Lung (tissue), 12 donors: ENCODE data around the gene TSPEAR. TPM values are rescaled to one million over a fixed set of nuclear protein-coding genes. Genes with fewer than 3 reads are reported as not detected.

Source experiments
- ATAC-seq: fragments of 200-7000 bp; cut with Tn5 transposase; one replicate; pipeline ENCODE4 v1.9.1; 2020; ENCODE audit warnings: moderate number of reproducible peaks; ENCODE audit not compliant: insufficient read depth, low FRiP score
- DNase-seq, 3 donors: peaks; one replicate each; pipeline ENCODE4 v3.0.0-alpha.2; 2013 to 2017
- H3K27ac ChIP-seq, 2 donors: one replicate each; pipeline ENCODE4 v1.5.1; 2013; ENCODE audit warnings: mild to moderate bottlenecking in 2 of 2, moderate library complexity in 2 of 2, control low read depth in 1 of 2, inconsistent platforms in 1 of 2, low read depth in 1 of 2, low read length in 1 of 2
- H3K27me3 ChIP-seq, 3 donors: one replicate each; pipeline ENCODE4 v1.5.1; 2013; ENCODE audit warnings: low read length in 2 of 3; ENCODE audit not compliant: control insufficient read depth in 3 of 3, insufficient read depth in 3 of 3
- H3K36me3 ChIP-seq, 4 donors: one replicate each; pipeline ENCODE4 v1.5.1; 2013; ENCODE audit warnings: low read length in 4 of 4, mild to moderate bottlenecking in 1 of 4, moderate library complexity in 1 of 4; ENCODE audit not compliant: control insufficient read depth in 4 of 4, insufficient read depth in 4 of 4
- H3K4me1 ChIP-seq, 5 donors: one replicate each; pipeline ENCODE4 v1.5.1; 2013; ENCODE audit warnings: low read length in 5 of 5, mild to moderate bottlenecking in 2 of 5, moderate library complexity in 1 of 5; ENCODE audit not compliant: control insufficient read depth in 5 of 5, insufficient read depth in 5 of 5
- H3K4me3 ChIP-seq: one replicate; pipeline ENCODE4 v1.5.1; 2013; ENCODE audit warnings: mild to moderate bottlenecking, control low read depth, moderate library complexity
- H3K9ac ChIP-seq, 2 donors: one replicate each; pipeline ENCODE4 v1.5.1; 2013; ENCODE audit warnings: low read length in 2 of 2, control low read depth in 1 of 2; ENCODE audit not compliant: insufficient read depth in 1 of 2
- H3K9me3 ChIP-seq, 4 donors: one replicate each; pipeline ENCODE4 v1.5.1; 2013; ENCODE audit warnings: low read length in 3 of 4, mild to moderate bottlenecking in 1 of 4, moderate library complexity in 1 of 4; ENCODE audit not compliant: control insufficient read depth in 4 of 4, insufficient read depth in 3 of 4
- WGBS, 2 donors: extraction: QIAGEN DNeasy Blood & Tissue Kit; methylation state at CpG; one replicate each; pipeline ENCODE4 v1.1.7; 2013; 5-methylcytosine and 5-hydroxymethylcytosine counted together
- polyA plus RNA-seq, 2 donors: library from polyadenylated mRNA; stranded (reverse); fragments of 200-250 nt; gene quantifications; one replicate each; pipeline ENCODE4 v1.2.1, GENCODE V29; 2013
- total RNA-seq, 2 donors: library from RNA; depleted of rRNA in 1 of 2; stranded (reverse); fragments of >200 nt in 1 of 2; gene quantifications; one replicate each; pipeline ENCODE4 v1.2.1, GENCODE V29; 2014 to 2021
- TF ChIP-seq, protein P1 (sequence below): IDR thresholded peaks from 2 replicates; pipeline ENCODE4 v1.5.1; 2012; ENCODE audit warnings: mild to moderate bottlenecking; ENCODE audit errors: control extremely low read depth, extremely low read depth
- donor health status: control.
- donor health status: control.
- donor health status: Bipolar disorder and iron deficiency.
- donor health status: healthy.
- donor health status: DM: yes; HTN: yes; CAD: no.

The TSPEAR gene
- total and polyA plus RNA-seq, 4 donors = 0.02 to 2.1 (median 0.27) TPM

DNA sequence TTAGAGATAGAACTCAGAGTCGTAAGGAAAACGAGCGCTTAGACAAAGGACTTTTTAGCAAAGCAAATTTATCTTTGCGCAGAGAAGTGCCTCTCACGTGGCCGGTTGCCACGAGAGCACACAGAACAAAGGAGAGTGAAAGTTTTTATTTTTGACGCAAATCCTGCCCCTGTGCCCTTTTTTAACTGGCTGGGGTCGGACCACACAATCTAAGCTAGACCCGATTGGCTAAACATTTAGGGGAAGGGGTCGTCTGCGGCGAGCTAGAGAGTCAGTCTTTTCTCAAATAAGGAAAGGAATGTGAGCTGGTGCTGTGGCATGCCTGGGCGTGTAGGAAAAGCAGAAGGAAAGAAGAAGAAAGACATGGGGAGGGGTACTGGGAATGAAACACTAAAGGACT is 162.4 kb downstream of the TSPEAR start:
- ATAC-seq = no peak
- WGBS, 2 donors = 31 to 40% methylated on average over 14 of the region's 14 CpGs
- Histone ChIP-seq H3K4me3 (no peak overlapping the region), H3K9me3 (peaks cover 0 to 11% (median 3%) of the 10 kb centered on the region in 4 donors), H3K4me1 (peaks cover 0 to 10% (median 0%) of the 10 kb centered on the region in 5 donors), H3K9ac (no peak overlapping the region), H3K36me3 (no peaks in the 10 kb centered on the region), H3K27ac (no peak overlapping the region), H3K27me3 (no peaks in the 10 kb centered on the region)
- peak; percentile 31 to 55 (median 43) for DNase-seq
- TF ChIP-seq, protein P1, sequence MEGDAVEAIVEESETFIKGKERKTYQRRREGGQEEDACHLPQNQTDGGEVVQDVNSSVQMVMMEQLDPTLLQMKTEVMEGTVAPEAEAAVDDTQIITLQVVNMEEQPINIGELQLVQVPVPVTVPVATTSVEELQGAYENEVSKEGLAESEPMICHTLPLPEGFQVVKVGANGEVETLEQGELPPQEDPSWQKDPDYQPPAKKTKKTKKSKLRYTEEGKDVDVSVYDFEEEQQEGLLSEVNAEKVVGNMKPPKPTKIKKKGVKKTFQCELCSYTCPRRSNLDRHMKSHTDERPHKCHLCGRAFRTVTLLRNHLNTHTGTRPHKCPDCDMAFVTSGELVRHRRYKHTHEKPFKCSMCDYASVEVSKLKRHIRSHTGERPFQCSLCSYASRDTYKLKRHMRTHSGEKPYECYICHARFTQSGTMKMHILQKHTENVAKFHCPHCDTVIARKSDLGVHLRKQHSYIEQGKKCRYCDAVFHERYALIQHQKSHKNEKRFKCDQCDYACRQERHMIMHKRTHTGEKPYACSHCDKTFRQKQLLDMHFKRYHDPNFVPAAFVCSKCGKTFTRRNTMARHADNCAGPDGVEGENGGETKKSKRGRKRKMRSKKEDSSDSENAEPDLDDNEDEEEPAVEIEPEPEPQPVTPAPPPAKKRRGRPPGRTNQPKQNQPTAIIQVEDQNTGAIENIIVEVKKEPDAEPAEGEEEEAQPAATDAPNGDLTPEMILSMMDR = no peak

DNA sequence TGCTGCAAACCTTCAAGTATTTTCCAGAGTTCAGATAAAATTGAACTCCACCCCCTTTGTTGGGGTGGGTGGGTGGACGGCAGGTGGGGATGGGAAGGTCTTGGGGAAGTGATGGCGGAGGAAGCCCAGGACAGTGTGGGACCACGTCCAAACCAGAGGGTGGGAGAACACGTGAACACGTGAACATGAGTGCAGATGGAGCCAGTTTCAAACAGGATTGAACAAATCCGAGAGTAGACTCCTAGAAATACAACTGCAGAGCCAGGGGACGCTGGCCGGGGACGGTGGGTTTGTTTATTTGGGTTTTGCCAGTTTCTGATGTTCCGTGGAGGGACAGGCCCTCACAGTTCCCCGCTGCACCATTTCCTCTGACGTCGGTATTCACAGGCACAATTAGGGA is 163.0 kb downstream of the TSPEAR start:
- ATAC-seq (no peak), DNase-seq (peak in 2 of 3 donors; percentile 6 to 16)
- TF ChIP-seq, protein P1 = no peak
- H3K9ac ChIP-seq = no peak overlapping the region
- no peak overlapping the region for H3K4me3 ChIP-seq
- peaks cover 0 to 10% (median 0%) of the 10 kb centered on the region in 5 donors for H3K4me1 ChIP-seq
- no peak overlapping the region for H3K27ac ChIP-seq
- H3K9me3 ChIP-seq = peaks cover 0 to 11% (median 3%) of the 10 kb centered on the region in 4 donors
- no peaks in the 10 kb centered on the region for H3K27me3 ChIP-seq
- H3K36me3 ChIP-seq = no peaks in the 10 kb centered on the region
- 47 to 73% methylated on average over 13 of the region's 13 CpGs for WGBS, 2 donors

DNA sequence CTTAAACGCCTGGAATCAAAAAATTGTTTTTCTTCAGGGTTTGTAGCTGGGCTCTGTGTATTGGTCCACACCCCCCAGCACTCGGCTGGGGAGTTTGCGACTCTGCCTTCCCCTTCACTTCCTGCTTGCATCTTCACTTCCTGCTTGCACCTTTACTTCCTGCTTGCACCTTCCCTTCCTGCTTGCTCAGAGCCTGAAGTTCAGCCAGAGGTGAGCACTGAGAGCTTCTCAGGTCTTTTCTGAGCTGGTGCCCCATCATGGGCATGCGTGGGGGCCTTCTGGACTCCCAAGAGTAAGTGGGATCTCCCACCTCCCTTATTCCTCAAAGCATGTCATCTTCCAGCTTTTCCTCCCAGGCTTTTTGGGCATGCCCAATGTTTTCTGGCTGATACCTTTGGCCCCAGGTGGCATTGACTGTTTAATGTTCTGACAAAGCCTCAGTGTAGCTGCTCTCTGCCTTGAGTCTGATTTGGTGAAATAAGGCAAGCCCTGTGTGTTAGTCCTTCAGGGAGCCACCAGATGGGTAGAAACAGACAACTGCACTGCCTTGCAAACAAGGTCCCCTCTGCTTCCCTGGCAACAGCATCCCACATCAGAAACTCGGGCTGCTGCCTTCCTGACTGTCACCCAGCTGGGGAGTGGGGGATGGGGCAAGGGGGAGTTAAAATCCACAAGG is 163.6 kb downstream of the TSPEAR start:
- Histone ChIP-seq H3K4me1 (peaks cover 0 to 10% (median 0%) of the 10 kb centered on the region in 5 donors), H3K4me3 (no peak overlapping the region), H3K36me3 (no peaks in the 10 kb centered on the region), H3K27ac (no peak overlapping the region), H3K9me3 (peaks cover 0 to 12% (median 3%) of the 10 kb centered on the region in 4 donors), H3K27me3 (no peaks in the 10 kb centered on the region), H3K9ac (no peak overlapping the region)
- ATAC-seq = no peak
- DNase-seq = no peak
- TF ChIP-seq, protein P1 = no peak
- WGBS, 2 donors = 40 to 46% methylated on average over 5 of the region's 5 CpGs
